ENCODE data around the gene NCOA4. TPM values are rescaled to one million over a fixed set of nuclear protein-coding genes. Genes with fewer than 3 reads are reported as not detected.
A peak's percentile ranks its signal among the peaks of the same experiment; 100 is the strongest.

The NCOA4 gene
- total RNA-seq (2021; ENCODE audit: unreplicated experiment) (68.0 TPM), Bru-seq, nascent RNA (percentile 81 among the genes with signal in this experiment), BruChase-seq, experiment 1, labeled RNA remaining after a 6-hour chase (percentile 96 among the genes with signal in this experiment), BruChase-seq, experiment 2, labeled RNA remaining after a 2-hour chase (percentile 88 among the genes with signal in this experiment)
- polyA plus RNA-seq (2012), result 32.6 and 39.9 TPM in 2 replicates
- long read RNA-seq, transcript NCOA4-207 (10 exons, 3,489 nt), result minor isoform, 12 of 178 reads
- long read RNA-seq, transcript NCOA4-204 (10 exons, 3,549 nt), result major isoform, 124 of 178 reads
- long read RNA-seq, partial matches to known transcripts, result 22 of 178 reads
- long read RNA-seq, other reads (novel, unspliced or antisense), result 20 of 178 reads

GRCh38 chr10:46030091-46030937 lies at the start of gene NCOA4:
Gene NCOA4, minus strand, starts transcription at chr10:46030623. Its CDS starts 13,943 bp downstream, at chr10:46016680.
- H3K27ac ChIP-seq (ENCODE audit: low read depth, low read length), result peak within 1 kb of the TSS; percentile 63
- H2AFZ ChIP-seq (ENCODE audit: low read depth, low read length, poor library complexity, severe bottlenecking), result peak within 1 kb of the TSS; percentile 89
- H3K9ac ChIP-seq (ENCODE audit: low read length), result peak within 1 kb of the TSS; percentile 84
- ChIA-PET POLR2A (no interaction called here), RAD21 (ENCODE audit: low non-redundant PET in 1 of 2, low total read pairs in 2 of 2, uncharacterized antibody in 2 of 2, unreplicated experiment in 2 of 2) (no interaction called here), CTCF (interaction anchor here (2.3 kb wide), 1 partner anchor 565 kb away, joined by 7 read pairs; no protein-coding TSS in a partner anchor)
- peaks cover 6 to 28% of the 10 kb centered on the region in 2 experiments; a peak in 3 of 4 replicates for H3K4me1 ChIP-seq (ENCODE audit: control insufficient read depth in 1 of 2, insufficient read depth in 2 of 2, low read length in 2 of 2)
- TF ChIP-seq MAX (IDR thresholded peaks at IDR 0.05), result peak; percentile 48; the same call in 1 of the 2 replicates
- peak; percentile 91 for TF ChIP-seq POLR2AphosphoS5 (IDR thresholded peaks at IDR 0.05; ENCODE audit: low read depth, low read length)
- peak; percentile 66 for TF ChIP-seq SIN3A (IDR thresholded peaks at IDR 0.05; ENCODE audit: low read depth)
- TF ChIP-seq ZBTB33 (IDR thresholded peaks at IDR 0.05; ENCODE audit: extremely low read depth, insufficient replicate concordance, low read length), result peak; percentile 100
- peak in 2 of 3 experiments; percentile 64 to 80; a peak in 4 of 6 replicates for TF ChIP-seq CTCF (IDR thresholded peaks at IDR 0.05 in 2 of 3, conservative IDR thresholded peaks at IDR 0.05 in 1 of 3; ENCODE audit: borderline replicate concordance in 1 of 3, insufficient read depth in 1 of 3, low read depth in 2 of 3, low read length in 2 of 3)
- TF ChIP-seq EGR1 (IDR thresholded peaks at IDR 0.05; ENCODE audit: low read depth), result peak; percentile 65; the same call in 1 of the 2 replicates
- TF ChIP-seq ZFX (IDR thresholded peaks at IDR 0.05), result peak; percentile 97
- no peak for TF ChIP-seq ELF1 (IDR thresholded peaks at IDR 0.05; ENCODE audit: borderline replicate concordance, low read depth)
- no peak for TF ChIP-seq POLR2A (IDR thresholded peaks at IDR 0.05; ENCODE audit: borderline replicate concordance, extremely low read depth, insufficient read depth, insufficient read length)
- ATAC-seq (peak; percentile 97), DNase-seq (ENCODE audit: low read depth, low spot score) (peak; percentile 96)
- no peaks in the 10 kb centered on the region for H3K9me2 ChIP-seq (ENCODE audit: insufficient read depth)
- intact Hi-C loops (cut with micrococcal nuclease), result no loop called here
- H3K9me3 ChIP-seq (ENCODE audit: control insufficient read depth in 1 of 2, insufficient read depth in 1 of 2, low read depth in 1 of 2, low read length in 2 of 2), result no peaks in the 10 kb centered on the region
- no TSS peak for BruUV-seq (replicated peaks)
- peak within 1 kb of the TSS; percentile 78 for H3K4me2 ChIP-seq (ENCODE audit: low read length)
- peak within 1 kb of the TSS; percentile 86 for H3K4me3 ChIP-seq (replicated peaks in 1 of 2; ENCODE audit: low read depth in 1 of 2, low read length in 2 of 2)
- H3K27me3 ChIP-seq (ENCODE audit: insufficient read depth, low read length), result no peaks in the 10 kb centered on the region
- no peaks in the 10 kb centered on the region for H4K20me1 ChIP-seq (ENCODE audit: insufficient read depth)
- no peaks in the 10 kb centered on the region for H3K36me3 ChIP-seq (ENCODE audit: control insufficient read depth in 1 of 2, insufficient read depth in 2 of 2, low read length in 2 of 2)
- H3K79me2 ChIP-seq (ENCODE audit: insufficient read depth, low read length), result peaks cover 50% of the 10 kb centered on the region

Measured in HCT116 (cell line).